H9 (cell line): Measurements from ENCODE around the gene KCNE1. TPM values are rescaled to one million over a fixed set of nuclear protein-coding genes. Genes with fewer than 3 reads are reported as not detected.

Experiments used
- DNase-seq: peaks from one replicate; pipeline ENCODE4 v3.0.0-alpha.2; 2017
- H2AFZ ChIP-seq: one replicate; pipeline ENCODE4 v1.6.1; 2013; ENCODE audit warnings: mild to moderate bottlenecking, low read length, control low read depth, moderate library complexity
- H2AK5ac ChIP-seq: 2 replicates; pipeline ENCODE4 v1.6.1; 2013; ENCODE audit warnings: low read length, control low read depth, mixed read lengths; ENCODE audit not compliant: insufficient read length
- H2BK120ac ChIP-seq: one replicate; pipeline ENCODE4 v1.6.1; 2013; ENCODE audit warnings: low read depth, mild to moderate bottlenecking, low read length, control low read depth, inconsistent platforms; ENCODE audit not compliant: poor library complexity, severe bottlenecking
- H2BK12ac ChIP-seq: 2 replicates; pipeline ENCODE4 v1.6.1; 2013; ENCODE audit warnings: low read length, control low read depth, mixed read lengths, low read depth; ENCODE audit not compliant: insufficient read length
- H2BK15ac ChIP-seq: 2 replicates; pipeline ENCODE4 v1.6.1; 2013; ENCODE audit warnings: low read depth, low read length, control low read depth
- H2BK20ac ChIP-seq: one replicate; pipeline ENCODE4 v1.6.1; 2013; ENCODE audit warnings: low read depth, mild to moderate bottlenecking, low read length, control low read depth, inconsistent platforms; ENCODE audit not compliant: poor library complexity, severe bottlenecking
- H2BK5ac ChIP-seq: 2 replicates; pipeline ENCODE4 v1.6.1; 2013; ENCODE audit warnings: low read length, control low read depth, mixed read lengths; ENCODE audit not compliant: insufficient read length
- H3K14ac ChIP-seq: 2 replicates; pipeline ENCODE4 v1.6.1; 2013; ENCODE audit warnings: low read length, control low read depth; ENCODE audit not compliant: insufficient read depth
- H3K18ac ChIP-seq: 2 replicates; pipeline ENCODE4 v1.6.1; 2013; ENCODE audit warnings: low read depth, mild to moderate bottlenecking, mixed read lengths, low read length, control low read depth; ENCODE audit not compliant: insufficient read length
- H3K23ac ChIP-seq: 2 replicates; pipeline ENCODE4 v1.6.1; 2013; ENCODE audit warnings: low read length, control low read depth, mixed read lengths, low read depth; ENCODE audit not compliant: insufficient read length
- H3K23me2 ChIP-seq: 2 replicates; pipeline ENCODE4 v1.6.1; 2013; ENCODE audit warnings: low read depth, mild to moderate bottlenecking, mixed read lengths, low read length, control low read depth; ENCODE audit not compliant: insufficient read length, poor library complexity, severe bottlenecking
- H3K27ac ChIP-seq: 2 replicates; pipeline ENCODE4 v1.5.1; 2013; ENCODE audit warnings: low read length, control low read depth, mixed read lengths, low read depth; ENCODE audit not compliant: insufficient read length
- H3K27me3 ChIP-seq: 2 replicates; pipeline ENCODE4 v1.6.1; 2013; ENCODE audit warnings: low read length, control low read depth, inconsistent platforms; ENCODE audit not compliant: insufficient read depth
- H3K4ac ChIP-seq: 2 replicates; pipeline ENCODE4 v1.6.1; 2013; ENCODE audit warnings: low read depth, mild to moderate bottlenecking, control low read depth, inconsistent platforms, low read length, moderate library complexity
- H3K4me1 ChIP-seq: 2 replicates; pipeline ENCODE4 v1.6.1; 2013; ENCODE audit warnings: low read length, control low read depth, inconsistent platforms; ENCODE audit not compliant: insufficient read depth
- H3K4me2 ChIP-seq: 2 replicates; pipeline ENCODE4 v1.6.1; 2013; ENCODE audit warnings: low read length, control low read depth, mixed read lengths; ENCODE audit not compliant: insufficient read length, insufficient read depth
- H3K56ac ChIP-seq: 2 replicates; pipeline ENCODE4 v1.6.1; 2013; ENCODE audit warnings: low read depth, mild to moderate bottlenecking, mixed read lengths, low read length, control low read depth; ENCODE audit not compliant: insufficient read length
- H3K79me1 ChIP-seq: 2 replicates; pipeline ENCODE4 v1.6.1; 2013; ENCODE audit warnings: low read depth, mild to moderate bottlenecking, moderate library complexity, low read length, control low read depth, inconsistent platforms; ENCODE audit not compliant: insufficient read depth, poor library complexity, severe bottlenecking
- H3K79me2 ChIP-seq: 2 replicates; pipeline ENCODE4 v1.6.1; 2013; ENCODE audit warnings: low read length, control low read depth, inconsistent platforms; ENCODE audit not compliant: insufficient read depth
- H3K9ac ChIP-seq: 2 replicates; pipeline ENCODE4 v1.6.1; 2013; ENCODE audit warnings: low read length, control low read depth, mixed read lengths; ENCODE audit not compliant: insufficient read length; ENCODE audit errors: extremely low read depth
- H3K9me3 ChIP-seq: one replicate; pipeline ENCODE4 v1.6.1; 2013; ENCODE audit warnings: low read depth, low read length, inconsistent platforms; ENCODE audit not compliant: control insufficient read depth
- H3T11ph ChIP-seq: one replicate; pipeline ENCODE4 v1.6.1; 2013; ENCODE audit warnings: mild to moderate bottlenecking, low read length, control low read depth, inconsistent platforms
- H4K20me1 ChIP-seq: one replicate; pipeline ENCODE4 v1.6.1; 2013; ENCODE audit not compliant: control insufficient read depth, insufficient read length, insufficient read depth
- H4K5ac ChIP-seq: 2 replicates; pipeline ENCODE4 v1.6.1; 2013; ENCODE audit warnings: low read depth, mild to moderate bottlenecking, mixed read lengths, low read length, control low read depth; ENCODE audit not compliant: insufficient read length
- H4K8ac ChIP-seq: replicated peaks from 2 replicates; pipeline ENCODE4 v1.6.1; 2013; ENCODE audit warnings: low read length, control low read depth, mixed read lengths, low read depth; ENCODE audit not compliant: insufficient read length
- H4K91ac ChIP-seq: 2 replicates; pipeline ENCODE4 v1.6.1; 2013; ENCODE audit warnings: low read depth, mild to moderate bottlenecking, moderate library complexity, mixed read lengths, low read length, control low read depth; ENCODE audit not compliant: insufficient read length
- H3K27ac Mint-ChIP-seq, 3 experiments: 2 replicates in 2 of 3; 3 replicates in 1 of 3; pipeline ENCODE4 v1.8.0; 2020 to 2021; ENCODE audit warnings: mixed read lengths in 3 of 3, mild to moderate bottlenecking in 1 of 3, moderate library complexity in 1 of 3
- H3K27me3 Mint-ChIP-seq: 2 replicates; pipeline ENCODE4 v1.8.0; 2021; ENCODE audit warnings: low read depth, mild to moderate bottlenecking, moderate library complexity, mixed read lengths
- H3K36me3 Mint-ChIP-seq, 3 experiments: 2 replicates in 2 of 3; 3 replicates in 1 of 3; pipeline ENCODE4 v1.8.0; 2020 to 2021; ENCODE audit warnings: low read depth in 3 of 3, mixed read lengths in 3 of 3; ENCODE audit not compliant: insufficient read depth in 1 of 3
- H3K4me1 Mint-ChIP-seq, 2 experiments: 2 replicates each; pipeline ENCODE4 v1.8.0; 2020; ENCODE audit warnings: mixed read lengths in 2 of 2
- H3K4me3 Mint-ChIP-seq, 2 experiments: 2 replicates in 1 of 2; 3 replicates in 1 of 2; pipeline ENCODE4 v1.8.0; 2020 to 2021; ENCODE audit warnings: mild to moderate bottlenecking in 2 of 2, mixed read lengths in 2 of 2, moderate library complexity in 1 of 2
- H3K9me3 Mint-ChIP-seq, 2 experiments: 2 replicates in 1 of 2; 3 replicates in 1 of 2; pipeline ENCODE4 v1.8.0; 2020; ENCODE audit warnings: mild to moderate bottlenecking in 2 of 2, mixed read lengths in 2 of 2, moderate library complexity in 1 of 2
- CTCF ChIP-seq: fragments of 200-600 bp; sonication (generic); conservative IDR thresholded peaks from 3 replicates; pipeline ENCODE4 v1.8.0; 2021; ENCODE audit warnings: antibody characterized with exemption, mild to moderate bottlenecking
- WGBS: extraction: QIAGEN DNeasy Blood & Tissue Kit; methylation state at CpG from one replicate; pipeline ENCODE4 v1.1.7; 2013; ENCODE audit warnings: missing lambda C conversion rate, low lambda C conversion rate, mixed read lengths; ENCODE audit not compliant: insufficient read length; ENCODE audit errors: extremely low coverage; 5-methylcytosine and 5-hydroxymethylcytosine counted together
- total RNA-seq: library from RNA; stranded (reverse); gene quantifications from 2 replicates; pipeline ENCODE4 v1.2.1, GENCODE V29; 2021

KCNE1 gene
- total RNA-seq, 1 experiment from 2014 or later: 0.28 TPM

- Histone ChIP-seq H3K79me2 (no peaks in the 10 kb centered on the region), H2AK5ac (no peak overlapping the region), H3K4me2 (no peak overlapping the region), H3T11ph (no peak overlapping the region), H3K23ac (no peak overlapping the region), H3K23me2 (no peaks in the 10 kb centered on the region), H3K27me3 (no peaks in the 10 kb centered on the region), H2AFZ (no peak overlapping the region), H3K4ac (no peak overlapping the region), H3K18ac (no peak overlapping the region), H4K8ac (no peak overlapping the region), H3K9me3 (no peaks in the 10 kb centered on the region), H4K5ac (no peak overlapping the region), H4K91ac (no peak overlapping the region), H4K20me1 (no peaks in the 10 kb centered on the region), H3K27ac (no peak overlapping the region), H2BK15ac (no peak overlapping the region), H3K79me1 (no peaks in the 10 kb centered on the region), H2BK12ac (no peak overlapping the region), H3K9ac (no peak overlapping the region), H2BK20ac (no peak overlapping the region), H3K4me1 (no peaks in the 10 kb centered on the region), H2BK120ac (no peak overlapping the region), H3K14ac (no peak overlapping the region), H3K56ac (no peak overlapping the region), H2BK5ac (no peak overlapping the region)
- WGBS: no CpG with 5 or more reads among the region's 2 CpGs
- DNase-seq: no peak
- no peaks in the 10 kb centered on the region for H3K36me3 Mint-ChIP-seq
- H3K9me3 Mint-ChIP-seq: no peaks in the 10 kb centered on the region
- H3K27ac Mint-ChIP-seq: no peak overlapping the region
- no peak overlapping the region for H3K4me3 Mint-ChIP-seq
- H3K27me3 Mint-ChIP-seq: no peaks in the 10 kb centered on the region
- peaks cover 10 to 11% of the 10 kb centered on the region in 2 experiments for H3K4me1 Mint-ChIP-seq
- no peak for TF ChIP-seq CTCF
Measured at GRCh38 chr21:34513129-34513675, 1.2 kb upstream of the KCNE1 start.
